ENCODE results near the gene CLSTN2.

DNA sequence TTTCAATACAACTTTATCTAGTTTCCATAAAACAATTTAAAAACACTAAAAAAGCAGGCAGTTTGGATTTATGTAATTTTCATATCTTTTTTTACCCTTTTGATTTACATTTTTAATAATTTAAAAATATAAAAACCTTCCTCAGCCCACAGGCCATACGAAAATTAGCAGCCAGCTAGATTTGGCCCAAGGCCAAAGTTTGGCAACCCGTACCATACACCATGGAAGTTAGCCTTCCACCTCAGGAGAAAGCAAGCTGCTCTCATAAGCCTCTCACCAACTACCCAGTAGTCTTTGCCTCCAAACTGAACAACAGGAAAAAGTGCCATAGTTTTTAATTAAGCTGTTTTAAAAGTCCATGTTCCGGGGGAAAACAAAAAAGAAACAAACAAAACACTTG is 635.6 kb downstream of the CLSTN2 start:
- TF ChIP-seq, protein P1, sequence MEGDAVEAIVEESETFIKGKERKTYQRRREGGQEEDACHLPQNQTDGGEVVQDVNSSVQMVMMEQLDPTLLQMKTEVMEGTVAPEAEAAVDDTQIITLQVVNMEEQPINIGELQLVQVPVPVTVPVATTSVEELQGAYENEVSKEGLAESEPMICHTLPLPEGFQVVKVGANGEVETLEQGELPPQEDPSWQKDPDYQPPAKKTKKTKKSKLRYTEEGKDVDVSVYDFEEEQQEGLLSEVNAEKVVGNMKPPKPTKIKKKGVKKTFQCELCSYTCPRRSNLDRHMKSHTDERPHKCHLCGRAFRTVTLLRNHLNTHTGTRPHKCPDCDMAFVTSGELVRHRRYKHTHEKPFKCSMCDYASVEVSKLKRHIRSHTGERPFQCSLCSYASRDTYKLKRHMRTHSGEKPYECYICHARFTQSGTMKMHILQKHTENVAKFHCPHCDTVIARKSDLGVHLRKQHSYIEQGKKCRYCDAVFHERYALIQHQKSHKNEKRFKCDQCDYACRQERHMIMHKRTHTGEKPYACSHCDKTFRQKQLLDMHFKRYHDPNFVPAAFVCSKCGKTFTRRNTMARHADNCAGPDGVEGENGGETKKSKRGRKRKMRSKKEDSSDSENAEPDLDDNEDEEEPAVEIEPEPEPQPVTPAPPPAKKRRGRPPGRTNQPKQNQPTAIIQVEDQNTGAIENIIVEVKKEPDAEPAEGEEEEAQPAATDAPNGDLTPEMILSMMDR (IDR thresholded peaks at IDR 0.05), result no peak
- TF ChIP-seq POLR2A (IDR thresholded peaks at IDR 0.05), result no peak
